Pancreas (tissue), 10 donors: ENCODE data around the gene KCNK10. TPM values are rescaled to one million over a fixed set of nuclear protein-coding genes. Genes with fewer than 3 reads are reported as not detected.
A peak's percentile ranks its signal among the peaks of the same experiment; 100 is the strongest.

Source experiments
- ATAC-seq, 4 donors: fragments of 200-7000 bp; cut with Tn5 transposase; one replicate each; pipeline versions ENCODE4 v1.8.0 to v1.9.1; 2020; ENCODE audit warnings: mild to moderate bottlenecking in 4 of 4, moderate library complexity in 4 of 4
- DNase-seq, 6 donors: peaks; one replicate each; pipeline ENCODE4 v3.0.0-alpha.2; 2020
- FAIRE-seq: peaks from 2 replicates; lab custom pipeline; 2012; peaks lifted over from hg19 to GRCh38; lab: Jason Lieb, UNC
- H3K27ac ChIP-seq, 4 donors: fragments of 200-600 bp; sonication (generic); 1 replicate in 3 of 4; 2 replicates in 1 of 4; pipeline versions ENCODE4 v1.5.0 to v1.8.0; 2020
- H3K27me3 ChIP-seq, 4 donors: fragments of 200-600 bp; one replicate each; pipeline ENCODE4 v1.8.0; 2021
- H3K36me3 ChIP-seq, 3 donors: fragments of 200-600 bp; sonication (generic) in 1 of 3; one replicate each; pipeline versions ENCODE4 v1.5.0 to v1.8.0; 2020 to 2021
- H3K4me1 ChIP-seq, 3 donors: fragments of 200-600 bp; one replicate each; pipeline ENCODE4 v1.8.0; 2021
- H3K4me3 ChIP-seq, 4 donors: fragments of 200-600 bp; sonication (generic) in 2 of 4; one replicate each; pipeline versions ENCODE4 v1.5.0 to v1.8.0; 2020 to 2021
- H3K9me3 ChIP-seq, 4 donors: fragments of 200-600 bp; one replicate each; pipeline ENCODE4 v1.8.0; 2021
- WGBS, 2 donors: extraction: QIAGEN DNeasy Blood & Tissue Kit; methylation state at CpG; one replicate each; pipeline ENCODE4 v1.1.7; 2013; 5-methylcytosine and 5-hydroxymethylcytosine counted together
- intact Hi-C, 3 donors: fragments of 100-400 bp; cut with DNase I; formaldehyde crosslinking; loops; one replicate each; pipeline versions ENCODE4 v1.11.1 to v1.14.2; 2022
- polyA plus RNA-seq, 2 donors: library from polyadenylated mRNA; stranded (reverse); fragments of 200-250 nt; gene quantifications; one replicate each; pipeline ENCODE4 v1.2.3, GENCODE V29; 2013
- total RNA-seq, 6 donors: library from RNA; stranded (reverse); fragmentation: NEBNext Ultra II Directional in 4 of 6; extraction: Animal tissue kit (Norgen Biotek cat#: 25700) in 4 of 6; gene quantifications; one replicate each; pipeline versions ENCODE4 v1.2.1 to v1.2.4, GENCODE V29; 2021 to 2023
- TF ChIP-seq, protein P1 (sequence below), 4 donors: fragments of 200-600 bp; sonication (generic) in 3 of 4; IDR thresholded peaks; one replicate each; pipeline versions ENCODE4 v1.5.0 to v1.8.0; 2021; ENCODE audit warnings: antibody characterized with exemption in 4 of 4
- donor health status: healthy with polysubstance abuse.
- donor health status: DM: no; HTN: no; CAD: no; lungs with moderate emphysema.
- donor health status: DM: no; HTN: no; CAD: no.
- donor health status: control.
- donor health status: control.
- donor health status: Bipolar disorder and iron deficiency.
- donor health status: DM: yes; HTN: yes; CAD: no.
- donor health status: DM: no; HTN: no; CAD: no.
- donor health status: DM: no; HTN: no; CAD: no.
- donor health status: DM: yes; HTN: yes; CAD: no.

KCNK10 gene
- total and polyA plus RNA-seq, 8 donors: 0.42 to 2.3 (median 1.1) TPM

DNA sequence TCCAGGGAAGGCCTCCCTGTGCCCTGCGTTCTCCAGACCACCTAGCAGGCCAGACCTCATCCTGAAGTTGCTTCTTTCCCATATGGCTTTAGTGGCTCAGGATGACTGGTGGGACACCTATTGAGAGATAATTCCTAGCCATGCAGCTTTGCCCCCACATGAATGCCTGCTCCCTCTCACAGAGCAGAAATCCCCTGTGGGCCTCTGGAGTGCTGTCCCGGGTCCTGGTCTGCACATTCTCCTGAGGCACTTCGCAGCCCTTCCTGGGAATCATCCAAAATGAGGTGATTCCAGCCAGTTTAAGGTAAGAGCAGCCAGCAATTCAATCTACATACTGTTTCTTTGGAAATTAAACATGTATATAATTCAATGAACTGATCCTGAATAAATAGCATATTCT lies 182.2 kb downstream of the KCNK10 start:
- Histone ChIP-seq H3K4me3 (no peak overlapping the region), H3K27me3 (no peaks in the 10 kb centered on the region), H3K9me3 (no peaks in the 10 kb centered on the region), H3K27ac (no peak overlapping the region), H3K4me1 (no peaks in the 10 kb centered on the region), H3K36me3 (no peaks in the 10 kb centered on the region)
- WGBS, 2 donors: 67 to 79% methylated on average over 3 of the region's 3 CpGs
- DNase-seq (no peak), ATAC-seq (no peak), FAIRE-seq (no peak)
- intact Hi-C loops: no loop called here
- TF ChIP-seq, protein P1, sequence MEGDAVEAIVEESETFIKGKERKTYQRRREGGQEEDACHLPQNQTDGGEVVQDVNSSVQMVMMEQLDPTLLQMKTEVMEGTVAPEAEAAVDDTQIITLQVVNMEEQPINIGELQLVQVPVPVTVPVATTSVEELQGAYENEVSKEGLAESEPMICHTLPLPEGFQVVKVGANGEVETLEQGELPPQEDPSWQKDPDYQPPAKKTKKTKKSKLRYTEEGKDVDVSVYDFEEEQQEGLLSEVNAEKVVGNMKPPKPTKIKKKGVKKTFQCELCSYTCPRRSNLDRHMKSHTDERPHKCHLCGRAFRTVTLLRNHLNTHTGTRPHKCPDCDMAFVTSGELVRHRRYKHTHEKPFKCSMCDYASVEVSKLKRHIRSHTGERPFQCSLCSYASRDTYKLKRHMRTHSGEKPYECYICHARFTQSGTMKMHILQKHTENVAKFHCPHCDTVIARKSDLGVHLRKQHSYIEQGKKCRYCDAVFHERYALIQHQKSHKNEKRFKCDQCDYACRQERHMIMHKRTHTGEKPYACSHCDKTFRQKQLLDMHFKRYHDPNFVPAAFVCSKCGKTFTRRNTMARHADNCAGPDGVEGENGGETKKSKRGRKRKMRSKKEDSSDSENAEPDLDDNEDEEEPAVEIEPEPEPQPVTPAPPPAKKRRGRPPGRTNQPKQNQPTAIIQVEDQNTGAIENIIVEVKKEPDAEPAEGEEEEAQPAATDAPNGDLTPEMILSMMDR (IDR thresholded peaks at IDR 0.05): no peak

DNA sequence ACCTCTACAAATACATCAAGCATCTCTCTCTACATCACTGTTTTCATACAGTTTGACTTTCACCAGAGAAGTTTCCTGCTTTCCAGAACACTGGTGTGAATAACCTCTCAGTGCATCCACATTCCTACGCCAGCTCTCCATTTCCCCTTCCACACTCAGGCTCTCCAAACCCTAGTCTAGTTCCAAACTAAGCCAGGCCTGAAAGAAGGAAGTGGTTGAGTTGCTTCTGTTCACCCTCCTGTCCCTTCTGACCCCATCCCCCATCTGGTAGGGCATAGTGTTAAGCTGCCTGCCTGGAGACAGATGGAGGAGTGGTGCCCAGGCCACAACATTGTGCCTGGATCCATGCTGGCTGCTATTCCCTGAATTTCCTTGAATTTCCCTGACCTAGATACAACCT lies 185.7 kb downstream of the KCNK10 start:
- Histone ChIP-seq H3K27ac (no peak overlapping the region), H3K36me3 (no peaks in the 10 kb centered on the region), H3K27me3 (no peaks in the 10 kb centered on the region), H3K9me3 (no peaks in the 10 kb centered on the region), H3K4me1 (no peaks in the 10 kb centered on the region), H3K4me3 (no peak overlapping the region)
- 87 to 92% methylated on average over 1 of the region's 1 CpG for WGBS, 2 donors
- ATAC-seq: peak in 1 of 4 donors; percentile 40
- intact Hi-C loops: no loop called here
- FAIRE-seq: no peak
- no peak for DNase-seq
- TF ChIP-seq, protein P1 (IDR thresholded peaks at IDR 0.05): no peak

Other genes with a start within 250 kb of the KCNK10 start
- gene SPATA7, start 62.4 kb upstream of the KCNK10 start, total RNA-seq: 10 to 100 TPM in 1 of 6 donors, 1 to 10 TPM in 5; 5.4 to 10.5 (median 8.0) TPM
- 10 to 100 TPM in 1 of 2 donors, 1 to 10 TPM in 1; 6.1 to 16.8 TPM for gene SPATA7, start 62.4 kb upstream of the KCNK10 start, polyA plus RNA-seq
- 10 to 100 TPM; 10.1 to 13.6 (median 11.0) TPM for gene PTPN21, start 231.7 kb upstream of the KCNK10 start, total RNA-seq
- 1 to 10 TPM; 5.0 to 7.2 TPM for gene PTPN21, start 231.7 kb upstream of the KCNK10 start, polyA plus RNA-seq
- gene ZC3H14, start 239.8 kb upstream of the KCNK10 start, total RNA-seq: 10 to 100 TPM; 25.5 to 37.1 (median 29.8) TPM
- 10 to 100 TPM; 16.2 to 27.6 TPM for gene ZC3H14, start 239.8 kb upstream of the KCNK10 start, polyA plus RNA-seq